Activated CD4-positive, alpha-beta T cell treated with anti-CD3 and anti-CD28 coated beads, Interleukin-2, Interleukin-6, amounts not matched to agents 100 ng/mL and 50 ng/mL, durations not matched to agents 16 hours and 8 hours (primary cell): ENCODE measurements around the gene EHHADH.

Experiments
- DNase-seq: peaks from one replicate; pipeline ENCODE4 v3.0.0-alpha.2; 2020

The EHHADH gene

GRCh38 chr3:185188816-185189215, 65.0 kb downstream of the EHHADH start:
- no peak for DNase-seq

GRCh38 chr3:185187391-185187790, 66.5 kb downstream of the EHHADH start:
- DNase-seq: no peak

GRCh38 chr3:185176750-185177359, 77.0 kb downstream of the EHHADH start:
- DNase-seq: peak; percentile 40

- no peak for DNase-seq
Observed at GRCh38 chr3:185175370-185175987, 78.4 kb downstream of the EHHADH start.

- DNase-seq: no peak
Observed at GRCh38 chr3:185172086-185173049, 81.5 kb downstream of the EHHADH start.

GRCh38 chr3:185164428-185165217, 89.2 kb downstream of the EHHADH start:
- DNase-seq: no peak

- DNase-seq: no peak
Observed at GRCh38 chr3:185162634-185163033, 91.2 kb downstream of the EHHADH start.

- DNase-seq: no peak
Observed at GRCh38 chr3:185161761-185162160, 92.1 kb downstream of the EHHADH start.

GRCh38 chr3:185157347-185157746, 96.5 kb downstream of the EHHADH start:
- no peak for DNase-seq

- no peak for DNase-seq
Observed at GRCh38 chr3:185155678-185156077, 98.2 kb downstream of the EHHADH start.

GRCh38 chr3:185153861-185154629, 99.8 kb downstream of the EHHADH start:
- no peak for DNase-seq

GRCh38 chr3:185153171-185153771, 100.6 kb downstream of the EHHADH start:
- DNase-seq: no peak

GRCh38 chr3:185152410-185153170, 101.3 kb downstream of the EHHADH start, which contains the start of gene C3orf70:
Gene C3orf70 (minus strand): TSS chr3:185153060. CDS start chr3:185152823, 237 bp downstream.
- peak; percentile 19 for DNase-seq

GRCh38 chr3:185151964-185152409, 101.9 kb downstream of the EHHADH start:
- no peak for DNase-seq

- DNase-seq: no peak
Observed at GRCh38 chr3:185151101-185151963, 102.5 kb downstream of the EHHADH start.

- no peak for DNase-seq
Observed at GRCh38 chr3:185150561-185150960, 103.3 kb downstream of the EHHADH start.

GRCh38 chr3:185149591-185149990, 104.3 kb downstream of the EHHADH start:
- DNase-seq: no peak

GRCh38 chr3:185145511-185145910, 108.3 kb downstream of the EHHADH start:
- no peak for DNase-seq

- no peak for DNase-seq
Observed at GRCh38 chr3:185144784-185145183, 109.1 kb downstream of the EHHADH start.
